IMR-90 (cell line): ENCODE results near the gene MMD. TPM values are rescaled to one million over a fixed set of nuclear protein-coding genes. Genes with fewer than 3 reads are reported as not detected.

Experiments
- ATAC-seq: fragments of 200-7000 bp; cut with Tn5 transposase; 2 replicates; pipeline ENCODE4 v1.9.1; 2020; ENCODE audit warnings: low read depth, mild to moderate bottlenecking, moderate library complexity
- BruUV-seq: library from RNA; stranded (reverse); fragments of 400-500 nt; replicated peaks from 2 replicates; lab custom pipeline; 2021; lab: Mats Ljungman, UMichigan
- CTCF ChIA-PET: fragments of 300-600 bp; formaldehyde crosslinking; extraction: SDS; loops from one replicate; lab custom pipeline; 2021; ENCODE audit warnings: antibody characterized with exemption; lab: Yijun Ruan, JAX
- POLR2A ChIA-PET: fragments of 300-600 bp; sonication (Branson Sonifier 250); formaldehyde crosslinking; loops from one replicate; lab custom pipeline; 2022; ENCODE audit warnings: antibody characterized with exemption; ENCODE audit not compliant: unreplicated experiment; lab: Charles Lee
- DNase-seq: peaks from one replicate; pipeline ENCODE4 v3.0.0; 2013
- H2AFZ ChIP-seq: replicated peaks from 2 replicates; pipeline ENCODE3; 2013; ENCODE audit warnings: low read length, mild to moderate bottlenecking; ENCODE audit not compliant: poor library complexity
- H2AK5ac ChIP-seq: 2 replicates; pipeline ENCODE4 v1.6.1; 2013; ENCODE audit warnings: low read depth, low read length, inconsistent platforms
- H2AK9ac ChIP-seq: replicated peaks from 2 replicates; pipeline ENCODE3; 2013; ENCODE audit warnings: mild to moderate bottlenecking, low read depth, low read length, moderate library complexity; ENCODE audit not compliant: poor library complexity
- H2BK120ac ChIP-seq: 2 replicates; pipeline ENCODE4 v1.6.1; 2013; ENCODE audit warnings: low read depth, low read length, inconsistent platforms
- H2BK15ac ChIP-seq: 3 replicates; pipeline ENCODE4 v1.6.1; 2013; ENCODE audit warnings: low read depth, low read length, inconsistent platforms
- H2BK20ac ChIP-seq: 2 replicates; pipeline ENCODE4 v1.6.1; 2013; ENCODE audit warnings: low read depth, mild to moderate bottlenecking, inconsistent platforms, low read length, moderate library complexity
- H2BK5ac ChIP-seq: 2 replicates; pipeline ENCODE4 v1.6.1; 2013; ENCODE audit warnings: mild to moderate bottlenecking, low read depth, low read length, inconsistent platforms; ENCODE audit not compliant: poor library complexity, severe bottlenecking
- H3K14ac ChIP-seq: replicated peaks from 2 replicates; pipeline ENCODE4 v1.6.1; 2013; ENCODE audit warnings: low read depth, low read length, inconsistent platforms
- H3K18ac ChIP-seq: 2 replicates; pipeline ENCODE4 v1.6.1; 2013; ENCODE audit warnings: low read depth, low read length, control low read depth
- H3K23ac ChIP-seq: 2 replicates; pipeline ENCODE4 v1.6.1; 2013; ENCODE audit warnings: low read depth, low read length, inconsistent platforms
- H3K27ac ChIP-seq: 2 replicates; pipeline ENCODE4 v1.5.1; 2013; ENCODE audit warnings: mild to moderate bottlenecking, control low read depth, low read length; ENCODE audit not compliant: insufficient read depth
- H3K27me3 ChIP-seq: 2 replicates; pipeline ENCODE4 v1.6.1; 2013; ENCODE audit warnings: low read length; ENCODE audit not compliant: control insufficient read depth, insufficient read depth
- H3K36me3 ChIP-seq: 2 replicates; pipeline ENCODE4 v1.6.1; 2013; ENCODE audit warnings: low read length, mixed read lengths; ENCODE audit not compliant: control insufficient read depth, insufficient read depth
- H3K4ac ChIP-seq: 2 replicates; pipeline ENCODE4 v1.6.1; 2013; ENCODE audit warnings: low read depth, low read length, inconsistent platforms
- H3K4me1 ChIP-seq: 2 replicates; pipeline ENCODE4 v1.6.1; 2013; ENCODE audit warnings: low read length, mixed read lengths; ENCODE audit not compliant: control insufficient read depth, insufficient read depth
- H3K4me2 ChIP-seq: 2 replicates; pipeline ENCODE4 v1.6.1; 2013; ENCODE audit warnings: low read depth, mild to moderate bottlenecking, control low read depth, low read length, moderate library complexity
- H3K4me3 ChIP-seq: 2 replicates; pipeline ENCODE4 v1.5.1; 2013; ENCODE audit warnings: low read depth, mild to moderate bottlenecking, control low read depth, low read length, moderate library complexity; ENCODE audit not compliant: insufficient read depth
- H3K56ac ChIP-seq: 2 replicates; pipeline ENCODE4 v1.6.1; 2013; ENCODE audit warnings: low read length, inconsistent platforms; ENCODE audit not compliant: insufficient read depth; ENCODE audit errors: extremely low read depth
- H3K79me1 ChIP-seq, 2 experiments: 2 replicates each; pipeline ENCODE4 v1.6.1; 2013; ENCODE audit warnings: low read length in 2 of 2, inconsistent platforms in 1 of 2, low read depth in 1 of 2
- H3K9ac ChIP-seq: 2 replicates; pipeline ENCODE4 v1.6.1; 2013; ENCODE audit warnings: low read depth, low read length, control low read depth
- H3K9me1 ChIP-seq: 2 replicates; pipeline ENCODE4 v1.6.1; 2013; ENCODE audit warnings: low read length, inconsistent platforms; ENCODE audit not compliant: insufficient read depth
- H3K9me3 ChIP-seq: 2 replicates; pipeline ENCODE4 v1.6.1; 2013; ENCODE audit warnings: low read length; ENCODE audit not compliant: control insufficient read depth, insufficient read depth
- H4K20me1 ChIP-seq: 2 replicates; pipeline ENCODE4 v1.6.1; 2013; ENCODE audit warnings: low read length, inconsistent platforms; ENCODE audit not compliant: insufficient read depth
- H4K5ac ChIP-seq: 2 replicates; pipeline ENCODE4 v1.6.1; 2013; ENCODE audit warnings: mild to moderate bottlenecking, low read depth, low read length, control low read depth
- H4K8ac ChIP-seq, 2 experiments: 2 replicates each; pipeline ENCODE4 v1.6.1; 2013; ENCODE audit warnings: low read depth in 2 of 2, low read length in 2 of 2, control low read depth in 1 of 2, inconsistent platforms in 1 of 2
- H4K91ac ChIP-seq: 2 replicates; pipeline ENCODE4 v1.6.1; 2013; ENCODE audit warnings: low read depth, low read length, inconsistent platforms; ENCODE audit not compliant: insufficient read depth
- RAD21 ChIP-seq: IDR thresholded peaks from 2 replicates; pipeline ENCODE4 v1.6.1; 2012; ENCODE audit warnings: low read length, improper control_type of control experiment
- SMC3 ChIP-seq: fragments of 150-350 bp; IDR thresholded peaks from 2 replicates; pipeline ENCODE4 v1.6.1; 2016; ENCODE audit warnings: low read depth, mild to moderate bottlenecking, antibody characterized with exemption, low read length, moderate library complexity
- whole genome bisulfite sequencing, 2 experiments: methylation state at CpG; one replicate each; pipeline versions ENCODE4 v1.1.5 to v1.1.7; 2013; ENCODE audit warnings: missing lambda C conversion rate in 2 of 2; ENCODE audit not compliant: insufficient read length in 1 of 2; ENCODE audit errors: extremely low coverage in 2 of 2; 5-methylcytosine and 5-hydroxymethylcytosine counted together
- dilution Hi-C: fragments of 300-500 bp; cut with HindIII; formaldehyde crosslinking; loops from one replicate; pipeline ENCODE4 v1.14.3; 2018; ENCODE audit warnings: low sequenced_read_pairs; ENCODE audit not compliant: unreplicated experiment
- in situ Hi-C: fragments of 300-500 bp; cut with MboI; formaldehyde crosslinking; loops from 3 replicates; pipeline ENCODE4 v1.14.3; 2019; ENCODE audit warnings: low sequenced_read_pairs, inconsistent platforms, mixed read lengths
- intact Hi-C: fragments of 100-400 bp; cut with micrococcal nuclease; formaldehyde crosslinking; loops from 2 replicates; pipeline ENCODE4 v1.10.0; 2022
- polyA plus RNA-seq, 3 experiments: library from polyadenylated mRNA; depleted of rRNA; stranded (reverse); fragments of >200 nt; gene quantifications; 2 replicates each; pipeline ENCODE4 v1.2.3, GENCODE V29; 2012; ENCODE audit warnings: low replicate concordance in 1 of 3
- total RNA-seq: library from RNA; depleted of rRNA; stranded (reverse); fragments of >200 nt; gene quantifications from 2 replicates; pipeline ENCODE4 v1.2.3, GENCODE V29; 2012

MMD gene
- total and polyA plus RNA-seq, 2 of the 4 experiments (the other 2 are of a cell fraction), result 6.3 to 7.0 TPM

DNA sequence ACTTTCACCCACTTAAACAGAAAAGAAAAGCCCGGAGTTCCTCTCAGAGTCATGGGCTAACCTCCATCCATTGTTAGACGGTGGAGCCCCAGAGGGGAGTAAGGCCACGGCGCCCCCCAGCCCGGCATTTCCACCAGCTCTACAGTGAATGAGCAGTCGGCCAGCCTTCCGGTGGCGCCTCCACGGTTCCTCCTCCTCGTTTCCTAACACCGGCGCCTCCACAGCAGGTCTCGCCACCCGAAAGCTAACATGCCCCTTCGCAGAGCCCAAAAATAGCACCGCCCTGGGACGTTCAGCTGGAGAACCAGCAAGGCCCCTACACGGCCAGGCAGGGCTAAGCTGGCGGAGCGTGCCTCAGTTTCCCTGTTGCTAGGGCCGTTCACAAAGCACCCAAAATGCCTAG is 858 bp downstream of the MMD start:
- peak; percentile 11; the same call in 1 of the 2 replicates for TF ChIP-seq RAD21
- TF ChIP-seq SMC3, result no peak
- Histone ChIP-seq H3K79me1 (peaks cover 29 to 37% of the 10 kb centered on the region in 2 experiments), H3K56ac (no peak overlapping the region), H3K4me2 (peak overlapping the region; percentile 74), H3K14ac (peak overlapping the region; percentile 69; the same call in 1 of the 2 replicates), H2BK120ac (no peak overlapping the region; the same call in 1 of the 2 replicates), H4K91ac (peak overlapping the region; percentile 44), H3K4me3 (peak overlapping the region; percentile 79), H2BK5ac (no peak overlapping the region), H2AFZ (peak overlapping the region; percentile 96), H2BK15ac (no peak overlapping the region), H3K23ac (peak overlapping the region; percentile 49; the same call in 1 of the 2 replicates), H3K27me3 (peaks cover 2% of the 10 kb centered on the region; the same call in 1 of the 2 replicates), H2AK9ac (peak overlapping the region; percentile 18), H4K8ac (peak overlapping the region in 1 of 2 experiments; percentile 26; a peak in 2 of 4 replicates), H3K4me1 (peaks cover 5% of the 10 kb centered on the region), H3K18ac (peak overlapping the region; percentile 20; the same call in 1 of the 2 replicates), H3K9me1 (peaks cover 3% of the 10 kb centered on the region; the same call in 1 of the 2 replicates), H3K9ac (peak overlapping the region; percentile 64), H2BK20ac (no peak overlapping the region), H3K4ac (0 out of 2 replicates have a peak overlapping the region, but pooled peaks have one; percentile 3), H3K36me3 (no peaks in the 10 kb centered on the region), H3K27ac (peak overlapping the region; percentile 62), H4K20me1 (0 out of 2 replicates have a peak, but pooled peaks cover 3% of the 10 kb centered on the region), H3K9me3 (no peaks in the 10 kb centered on the region), H2AK5ac (no peak overlapping the region), H4K5ac (no peak overlapping the region; the same call in 1 of the 2 replicates)
- ChIA-PET CTCF (no interaction called here), POLR2A (no interaction called here)
- 0% methylated on average over 12 of the region's 21 CpGs; no CpG with 5 or more reads in 1 of the 2 experiments for WGBS, 2 experiments
- DNase-seq, result no peak
- dilution Hi-C loops (no loop called here), in situ Hi-C loops (no loop called here), intact Hi-C loops (loop anchor here (1.0 to 10.0 kb wide), 3 partner anchors 32 to 334 kb away; partner anchors contain the start of gene PCTP)
- BruUV-seq, result no TSS peak
- ATAC-seq, result peak; percentile 2
